IMR-90 (cell line): ENCODE data around the gene SGPL1. TPM values are rescaled to one million over a fixed set of nuclear protein-coding genes. Genes with fewer than 3 reads are reported as not detected.

Source experiments
- ATAC-seq: fragments of 200-7000 bp; cut with Tn5 transposase; 2 replicates; pipeline ENCODE4 v1.9.1; 2020; ENCODE audit warnings: low read depth, mild to moderate bottlenecking, moderate library complexity
- BruUV-seq: library from RNA; stranded (reverse); fragments of 400-500 nt; replicated peaks from 2 replicates; lab custom pipeline; 2021; lab: Mats Ljungman, UMichigan
- CTCF ChIA-PET: fragments of 300-600 bp; formaldehyde crosslinking; extraction: SDS; loops from one replicate; lab custom pipeline; 2021; ENCODE audit warnings: antibody characterized with exemption; lab: Yijun Ruan, JAX
- POLR2A ChIA-PET: fragments of 300-600 bp; sonication (Branson Sonifier 250); formaldehyde crosslinking; loops from one replicate; lab custom pipeline; 2022; ENCODE audit warnings: antibody characterized with exemption; ENCODE audit not compliant: unreplicated experiment; lab: Charles Lee
- DNase-seq: peaks from one replicate; pipeline ENCODE4 v3.0.0; 2013
- H2AFZ ChIP-seq: replicated peaks from 2 replicates; pipeline ENCODE3; 2013; ENCODE audit warnings: low read length, mild to moderate bottlenecking; ENCODE audit not compliant: poor library complexity
- H2AK5ac ChIP-seq: 2 replicates; pipeline ENCODE4 v1.6.1; 2013; ENCODE audit warnings: low read depth, low read length, inconsistent platforms
- H2AK9ac ChIP-seq: replicated peaks from 2 replicates; pipeline ENCODE3; 2013; ENCODE audit warnings: mild to moderate bottlenecking, low read depth, low read length, moderate library complexity; ENCODE audit not compliant: poor library complexity
- H2BK120ac ChIP-seq: 2 replicates; pipeline ENCODE4 v1.6.1; 2013; ENCODE audit warnings: low read depth, low read length, inconsistent platforms
- H2BK15ac ChIP-seq: 3 replicates; pipeline ENCODE4 v1.6.1; 2013; ENCODE audit warnings: low read depth, low read length, inconsistent platforms
- H2BK20ac ChIP-seq: 2 replicates; pipeline ENCODE4 v1.6.1; 2013; ENCODE audit warnings: low read depth, mild to moderate bottlenecking, inconsistent platforms, low read length, moderate library complexity
- H2BK5ac ChIP-seq: 2 replicates; pipeline ENCODE4 v1.6.1; 2013; ENCODE audit warnings: mild to moderate bottlenecking, low read depth, low read length, inconsistent platforms; ENCODE audit not compliant: poor library complexity, severe bottlenecking
- H3K14ac ChIP-seq: replicated peaks from 2 replicates; pipeline ENCODE4 v1.6.1; 2013; ENCODE audit warnings: low read depth, low read length, inconsistent platforms
- H3K18ac ChIP-seq: 2 replicates; pipeline ENCODE4 v1.6.1; 2013; ENCODE audit warnings: low read depth, low read length, control low read depth
- H3K23ac ChIP-seq: 2 replicates; pipeline ENCODE4 v1.6.1; 2013; ENCODE audit warnings: low read depth, low read length, inconsistent platforms
- H3K27ac ChIP-seq: 2 replicates; pipeline ENCODE4 v1.5.1; 2013; ENCODE audit warnings: mild to moderate bottlenecking, control low read depth, low read length; ENCODE audit not compliant: insufficient read depth
- H3K27me3 ChIP-seq: 2 replicates; pipeline ENCODE4 v1.6.1; 2013; ENCODE audit warnings: low read length; ENCODE audit not compliant: control insufficient read depth, insufficient read depth
- H3K36me3 ChIP-seq: 2 replicates; pipeline ENCODE4 v1.6.1; 2013; ENCODE audit warnings: low read length, mixed read lengths; ENCODE audit not compliant: control insufficient read depth, insufficient read depth
- H3K4ac ChIP-seq: 2 replicates; pipeline ENCODE4 v1.6.1; 2013; ENCODE audit warnings: low read depth, low read length, inconsistent platforms
- H3K4me1 ChIP-seq: 2 replicates; pipeline ENCODE4 v1.6.1; 2013; ENCODE audit warnings: low read length, mixed read lengths; ENCODE audit not compliant: control insufficient read depth, insufficient read depth
- H3K4me2 ChIP-seq: 2 replicates; pipeline ENCODE4 v1.6.1; 2013; ENCODE audit warnings: low read depth, mild to moderate bottlenecking, control low read depth, low read length, moderate library complexity
- H3K4me3 ChIP-seq: 2 replicates; pipeline ENCODE4 v1.5.1; 2013; ENCODE audit warnings: low read depth, mild to moderate bottlenecking, control low read depth, low read length, moderate library complexity; ENCODE audit not compliant: insufficient read depth
- H3K56ac ChIP-seq: 2 replicates; pipeline ENCODE4 v1.6.1; 2013; ENCODE audit warnings: low read length, inconsistent platforms; ENCODE audit not compliant: insufficient read depth; ENCODE audit errors: extremely low read depth
- H3K79me1 ChIP-seq, 2 experiments: 2 replicates each; pipeline ENCODE4 v1.6.1; 2013; ENCODE audit warnings: low read length in 2 of 2, inconsistent platforms in 1 of 2, low read depth in 1 of 2
- H3K9ac ChIP-seq: 2 replicates; pipeline ENCODE4 v1.6.1; 2013; ENCODE audit warnings: low read depth, low read length, control low read depth
- H3K9me1 ChIP-seq: 2 replicates; pipeline ENCODE4 v1.6.1; 2013; ENCODE audit warnings: low read length, inconsistent platforms; ENCODE audit not compliant: insufficient read depth
- H3K9me3 ChIP-seq: 2 replicates; pipeline ENCODE4 v1.6.1; 2013; ENCODE audit warnings: low read length; ENCODE audit not compliant: control insufficient read depth, insufficient read depth
- H4K20me1 ChIP-seq: 2 replicates; pipeline ENCODE4 v1.6.1; 2013; ENCODE audit warnings: low read length, inconsistent platforms; ENCODE audit not compliant: insufficient read depth
- H4K5ac ChIP-seq: 2 replicates; pipeline ENCODE4 v1.6.1; 2013; ENCODE audit warnings: mild to moderate bottlenecking, low read depth, low read length, control low read depth
- H4K8ac ChIP-seq, 2 experiments: 2 replicates each; pipeline ENCODE4 v1.6.1; 2013; ENCODE audit warnings: low read depth in 2 of 2, low read length in 2 of 2, control low read depth in 1 of 2, inconsistent platforms in 1 of 2
- H4K91ac ChIP-seq: 2 replicates; pipeline ENCODE4 v1.6.1; 2013; ENCODE audit warnings: low read depth, low read length, inconsistent platforms; ENCODE audit not compliant: insufficient read depth
- BHLHE40 ChIP-seq: fragments of 150-350 bp; IDR thresholded peaks from 2 replicates; pipeline ENCODE4 v1.6.1; 2016; ENCODE audit warnings: mild to moderate bottlenecking, low read depth, low read length
- CHD1 ChIP-seq: IDR thresholded peaks from 2 replicates; pipeline ENCODE4 v1.6.1; 2012; ENCODE audit warnings: low read depth, low read length, improper control_type of control experiment
- MAFK ChIP-seq: IDR thresholded peaks from 2 replicates; pipeline ENCODE4 v1.6.1; 2012; ENCODE audit warnings: low read depth, low read length, improper control_type of control experiment
- RFX5 ChIP-seq: IDR thresholded peaks from 2 replicates; pipeline ENCODE4 v1.8.0; 2012; ENCODE audit warnings: low read depth, mild to moderate bottlenecking, low read length, moderate library complexity
- SMC3 ChIP-seq: fragments of 150-350 bp; IDR thresholded peaks from 2 replicates; pipeline ENCODE4 v1.6.1; 2016; ENCODE audit warnings: low read depth, mild to moderate bottlenecking, antibody characterized with exemption, low read length, moderate library complexity
- WGBS, 2 experiments: methylation state at CpG; one replicate each; pipeline versions ENCODE4 v1.1.5 to v1.1.7; 2013; ENCODE audit warnings: missing lambda C conversion rate in 2 of 2; ENCODE audit not compliant: insufficient read length in 1 of 2; ENCODE audit errors: extremely low coverage in 2 of 2; 5-methylcytosine and 5-hydroxymethylcytosine counted together
- dilution Hi-C: fragments of 300-500 bp; cut with HindIII; formaldehyde crosslinking; loops from one replicate; pipeline ENCODE4 v1.14.3; 2018; ENCODE audit warnings: low sequenced_read_pairs; ENCODE audit not compliant: unreplicated experiment
- in situ Hi-C: fragments of 300-500 bp; cut with MboI; formaldehyde crosslinking; loops from 3 replicates; pipeline ENCODE4 v1.14.3; 2019; ENCODE audit warnings: low sequenced_read_pairs, inconsistent platforms, mixed read lengths
- intact Hi-C: fragments of 100-400 bp; cut with micrococcal nuclease; formaldehyde crosslinking; loops from 2 replicates; pipeline ENCODE4 v1.10.0; 2022
- polyA plus RNA-seq, 3 experiments: library from polyadenylated mRNA; depleted of rRNA; stranded (reverse); fragments of >200 nt; gene quantifications; 2 replicates each; pipeline ENCODE4 v1.2.3, GENCODE V29; 2012; ENCODE audit warnings: low replicate concordance in 1 of 3
- total RNA-seq: library from RNA; depleted of rRNA; stranded (reverse); fragments of >200 nt; gene quantifications from 2 replicates; pipeline ENCODE4 v1.2.3, GENCODE V29; 2012

The SGPL1 gene
- total and polyA plus RNA-seq, 2 of the 4 experiments (the other 2 are of a cell fraction), result 12.2 to 26.7 TPM

- H3K4me2 ChIP-seq, result no peak overlapping the region
- dilution Hi-C loops, result no loop called here
- H4K20me1 ChIP-seq, result no peaks in the 10 kb centered on the region
- peaks cover 57% of the 10 kb centered on the region for H3K27me3 ChIP-seq
- H3K23ac ChIP-seq, result no peak overlapping the region
- no peak overlapping the region for H2BK15ac ChIP-seq
- intact Hi-C loops, result no loop called here
- no CpG with 5 or more reads among the region's 8 CpGs for WGBS, 2 experiments
- no peak overlapping the region for H3K9ac ChIP-seq
- no peak overlapping the region for H3K18ac ChIP-seq
- no peak overlapping the region for H3K27ac ChIP-seq
- no peak overlapping the region for H3K56ac ChIP-seq
- no peaks in the 10 kb centered on the region for H3K9me1 ChIP-seq
- in situ Hi-C loops, result no loop called here
- CTCF ChIA-PET, result no interaction called here
- H3K79me1 ChIP-seq, result no peaks in the 10 kb centered on the region
- no peaks in the 10 kb centered on the region for H3K4me1 ChIP-seq
- H4K8ac ChIP-seq, result no peak overlapping the region
- no peak overlapping the region for H2BK120ac ChIP-seq
- H2BK5ac ChIP-seq, result no peak overlapping the region
- H2AFZ ChIP-seq, result no peak overlapping the region
- no peak overlapping the region for H4K91ac ChIP-seq
- H3K9me3 ChIP-seq, result no peaks in the 10 kb centered on the region
- H3K14ac ChIP-seq, result no peak overlapping the region
- TF ChIP-seq BHLHE40 (no peak), RFX5 (no peak), CHD1 (no peak), SMC3 (no peak), MAFK (no peak)
- H2AK5ac ChIP-seq, result no peak overlapping the region
- ATAC-seq, result no peak
- H2AK9ac ChIP-seq, result no peak overlapping the region
- no peak overlapping the region for H4K5ac ChIP-seq
- no peaks in the 10 kb centered on the region for H3K36me3 ChIP-seq
- POLR2A ChIA-PET, result no interaction called here
- no peak overlapping the region for H2BK20ac ChIP-seq
- H3K4me3 ChIP-seq, result no peak overlapping the region
- DNase-seq, result no peak
- no peak overlapping the region for H3K4ac ChIP-seq
- BruUV-seq, result no TSS peak
Observed at GRCh38 chr10:70781461-70782051, 34.2 kb upstream of the SGPL1 start.
